Bladder microvascular endothelial cell (primary cell): ENCODE measurements around the gene MUC13. TPM values are rescaled to one million over a fixed set of nuclear protein-coding genes. Genes with fewer than 3 reads are reported as not detected.

Experiments
- total RNA-seq: library from RNA; depleted of rRNA; stranded (reverse); fragments of >200 nt; gene quantifications from 2 replicates; pipeline ENCODE4 v1.2.3, GENCODE V29; 2014

Gene MUC13, protein sequence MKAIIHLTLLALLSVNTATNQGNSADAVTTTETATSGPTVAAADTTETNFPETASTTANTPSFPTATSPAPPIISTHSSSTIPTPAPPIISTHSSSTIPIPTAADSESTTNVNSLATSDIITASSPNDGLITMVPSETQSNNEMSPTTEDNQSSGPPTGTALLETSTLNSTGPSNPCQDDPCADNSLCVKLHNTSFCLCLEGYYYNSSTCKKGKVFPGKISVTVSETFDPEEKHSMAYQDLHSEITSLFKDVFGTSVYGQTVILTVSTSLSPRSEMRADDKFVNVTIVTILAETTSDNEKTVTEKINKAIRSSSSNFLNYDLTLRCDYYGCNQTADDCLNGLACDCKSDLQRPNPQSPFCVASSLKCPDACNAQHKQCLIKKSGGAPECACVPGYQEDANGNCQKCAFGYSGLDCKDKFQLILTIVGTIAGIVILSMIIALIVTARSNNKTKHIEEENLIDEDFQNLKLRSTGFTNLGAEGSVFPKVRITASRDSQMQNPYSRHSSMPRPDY
- total RNA-seq: under 0.01 TPM in 1 of 2 replicates, not detected in the other

DNA sequence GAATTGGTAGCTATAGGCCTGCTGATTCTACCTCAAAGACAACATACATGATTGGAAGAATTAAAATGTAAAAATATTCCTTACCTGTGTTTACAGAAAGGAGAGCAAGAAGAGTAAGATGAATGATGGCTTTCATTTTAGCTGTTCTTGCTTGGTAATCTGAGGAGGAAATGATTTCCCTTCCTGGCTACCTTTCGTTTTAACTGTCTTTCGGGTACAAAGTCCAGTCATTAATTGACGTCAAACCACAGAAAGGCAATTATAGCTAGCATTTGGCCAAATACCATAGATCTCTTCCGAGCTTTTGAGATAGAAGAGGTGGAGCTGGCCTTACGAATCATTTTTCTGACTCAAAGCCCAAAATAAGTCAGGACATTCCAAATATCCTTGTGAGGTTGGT, at the start of gene MUC13:
TSS of gene MUC13 (minus strand) at position 175 of the 400 bp plus-strand sequence. CDS start at position 136, 39 bp downstream.

DNA sequence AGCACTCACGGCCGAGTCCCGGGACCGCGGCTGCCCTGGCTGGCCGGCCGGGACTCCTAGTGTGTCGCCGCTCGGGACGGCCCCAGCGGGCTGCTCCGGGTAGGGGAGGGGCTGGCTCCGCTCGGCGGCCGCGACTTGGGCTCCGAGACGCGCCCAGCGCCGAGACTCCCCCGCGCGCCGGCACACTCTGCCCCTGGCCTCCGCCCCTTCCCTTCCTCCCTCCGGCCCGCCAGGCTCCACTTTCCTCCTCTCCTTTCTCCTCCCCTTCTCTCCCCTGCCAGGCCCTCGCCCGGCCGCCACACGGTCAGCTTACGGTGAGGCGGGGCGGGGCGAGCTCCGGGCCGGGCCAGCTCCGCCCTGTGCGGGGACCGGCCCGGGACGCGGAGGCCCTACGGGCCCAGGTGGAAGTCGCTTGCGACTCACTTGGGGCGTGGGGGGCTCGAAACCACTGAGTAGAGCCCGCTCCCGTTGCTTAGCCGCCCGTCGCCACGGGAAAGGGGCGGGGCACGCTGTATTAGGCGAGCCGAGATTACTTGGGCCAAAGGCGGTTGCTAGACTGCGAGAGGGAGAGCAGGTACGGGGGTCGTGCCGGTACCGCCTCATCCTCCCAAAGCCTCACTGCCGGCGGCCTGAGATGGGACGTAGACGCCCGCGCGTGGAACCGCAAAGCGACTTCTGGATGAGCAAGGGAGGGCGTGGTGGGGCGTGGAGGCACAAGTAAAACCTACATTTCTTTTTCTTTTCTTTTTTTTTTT, 47.2 kb downstream of the MUC13 start, which contains the start of gene ITGB5:
TSS of gene ITGB5 (minus strand) at position 189 of the 755 bp plus-strand sequence. CDS start 365 bp downstream, outside the sequence.

Other genes starting within 250 kb of the MUC13 start
- gene UMPS, start 204.3 kb downstream of the MUC13 start, total RNA-seq: 29.0 and 39.0 TPM in 2 replicates
- 128 and 147 TPM in 2 replicates for gene ITGB5, start 47.4 kb downstream of the MUC13 start, total RNA-seq
- gene HEG1, start 121.2 kb upstream of the MUC13 start, total RNA-seq: 35.0 and 92.2 TPM in 2 replicates